Measurements from ENCODE around the gene GUCA2B. TPM values are rescaled to one million over a fixed set of nuclear protein-coding genes. Genes with fewer than 3 reads are reported as not detected.

GUCA2B gene
- total RNA-seq, 2 donors from 2014 or later = not detected

- H3K9me3 ChIP-seq = no peaks in the 10 kb centered on the region
- peak; percentile 49 for DNase-seq (ENCODE audit: low spot score)
- 28% methylated on average over 9 of the region's 9 CpGs for WGBS
- TF ChIP-seq CTCF (IDR thresholded peaks at IDR 0.05) (peak; percentile 87 to 93 (median 89)), POLR2A (IDR thresholded peaks at IDR 0.05) (no peak)
- no peak overlapping the region for H3K4me3 ChIP-seq
- no peaks in the 10 kb centered on the region for H3K36me3 ChIP-seq
- no peaks in the 10 kb centered on the region for H3K27me3 ChIP-seq (replicated peaks; ENCODE audit: insufficient read depth)
- H3K4me1 ChIP-seq (replicated peaks) = peaks cover 22% of the 10 kb centered on the region
- intact Hi-C loops (cut with DNase I) = loop anchor here (2.0 to 10.0 kb wide), 3 partner anchors 139 to 599 kb away; partner anchors contain the start of genes PPCS and ZMYND12
- peak overlapping the region; percentile 74 to 82 for H3K27ac ChIP-seq
These were observed 20.1 kb downstream of the GUCA2B start for GRCh38 chr1:42173155-42173933.

- intact Hi-C loops (cut with DNase I) = loop anchor here (2.0 to 10.0 kb wide), 3 partner anchors 139 to 599 kb away; partner anchors contain the start of genes PPCS and ZMYND12
- no peaks in the 10 kb centered on the region for H3K9me3 ChIP-seq
- DNase-seq (ENCODE audit: low spot score) = peak; percentile 97
- no peak overlapping the region for H3K4me3 ChIP-seq
- no peaks in the 10 kb centered on the region for H3K27me3 ChIP-seq (replicated peaks; ENCODE audit: insufficient read depth)
- WGBS = 47% methylated on average over 8 of the region's 8 CpGs
- peak overlapping the region; percentile 74 to 82 for H3K27ac ChIP-seq
- no peaks in the 10 kb centered on the region for H3K36me3 ChIP-seq
- H3K4me1 ChIP-seq (replicated peaks) = peaks cover 23% of the 10 kb centered on the region
- TF ChIP-seq POLR2AphosphoS5 (IDR thresholded peaks at IDR 0.05) (peak; percentile 94), CTCF (IDR thresholded peaks at IDR 0.05) (no peak)
These were observed 20.9 kb downstream of the GUCA2B start for GRCh38 chr1:42173961-42174735.

GRCh38 chr1:42175314-42176054, 22.3 kb downstream of the GUCA2B start:
- TF ChIP-seq CTCF (IDR thresholded peaks at IDR 0.05) (no peak), POLR2AphosphoS5 (IDR thresholded peaks at IDR 0.05) (no peak), POLR2A (IDR thresholded peaks at IDR 0.05) (no peak)
- H3K36me3 ChIP-seq = no peaks in the 10 kb centered on the region
- no peak for DNase-seq (ENCODE audit: low spot score)
- peak overlapping the region in 1 of 2 donors; percentile 74 for H3K27ac ChIP-seq
- H3K27me3 ChIP-seq (replicated peaks; ENCODE audit: insufficient read depth) = no peaks in the 10 kb centered on the region
- WGBS = 84% methylated on average over 7 of the region's 7 CpGs
- H3K9me3 ChIP-seq = no peaks in the 10 kb centered on the region
- no peak overlapping the region for H3K4me3 ChIP-seq
- H3K4me1 ChIP-seq (replicated peaks) = peaks cover 23% of the 10 kb centered on the region
- intact Hi-C loops (cut with DNase I) = loop anchor here (5.0 to 10.0 kb wide), 3 partner anchors 141 to 279 kb away; partner anchors contain the start of genes PPCS and ZMYND12

- H3K4me3 ChIP-seq = no peak overlapping the region
- no peaks in the 10 kb centered on the region for H3K9me3 ChIP-seq
- peak; percentile 51 for TF ChIP-seq POLR2AphosphoS5 (IDR thresholded peaks at IDR 0.05)
- TF ChIP-seq POLR2A (IDR thresholded peaks at IDR 0.05) = no peak
- TF ChIP-seq CTCF (IDR thresholded peaks at IDR 0.05) = peak; percentile 40 to 84 (median 74)
- H3K36me3 ChIP-seq = no peaks in the 10 kb centered on the region
- 43% methylated on average over 4 of the region's 4 CpGs for WGBS
- peak; percentile 55 for DNase-seq (ENCODE audit: low spot score)
- H3K4me1 ChIP-seq (replicated peaks) = peaks cover 23% of the 10 kb centered on the region
- intact Hi-C loops (cut with DNase I) = loop anchor here (5.0 to 10.0 kb wide), 3 partner anchors 142 to 278 kb away; partner anchors contain the start of genes PPCS and ZMYND12
- H3K27ac ChIP-seq = peak overlapping the region in 1 of 2 donors; percentile 4
- no peaks in the 10 kb centered on the region for H3K27me3 ChIP-seq (replicated peaks; ENCODE audit: insufficient read depth)
These were observed 23.8 kb downstream of the GUCA2B start for GRCh38 chr1:42176902-42177519.

All from prostate gland (tissue), 2 donors.